Measurements from ENCODE around the gene NAA80.

NAA80 gene

GRCh38 chr3:50327943-50328691 is 28.9 kb upstream of the NAA80 start, which contains the start of gene TUSC2:
TSS of gene TUSC2 (minus strand) at chr3:50328223. CDS start at chr3:50328099, 124 bp downstream.
- DNase-seq (peak; percentile 96), ATAC-seq (peak; percentile 91)

GRCh38 chr3:50327129-50327528 is 27.9 kb upstream of the NAA80 start:
- ATAC-seq, result no peak
- DNase-seq, result no peak

- ATAC-seq, result no peak
- DNase-seq, result no peak
Measured at GRCh38 chr3:50326182-50326541, 27.0 kb upstream of the NAA80 start.

- no peak for ATAC-seq
- no peak for DNase-seq
Measured at GRCh38 chr3:50325497-50326181, 26.4 kb upstream of the NAA80 start.

- ATAC-seq (no peak), DNase-seq (no peak)
Measured at GRCh38 chr3:50325113-50325480, 25.9 kb upstream of the NAA80 start.

- peak; percentile 80 for DNase-seq
- peak; percentile 39 for ATAC-seq
Measured at GRCh38 chr3:50324351-50325112, 25.3 kb upstream of the NAA80 start.

GRCh38 chr3:50323614-50324199 is 24.5 kb upstream of the NAA80 start:
- DNase-seq (no peak), ATAC-seq (no peak)

GRCh38 chr3:50323092-50323600 is 23.9 kb upstream of the NAA80 start:
- no peak for DNase-seq
- no peak for ATAC-seq

GRCh38 chr3:50322386-50323091 is 23.3 kb upstream of the NAA80 start, which contains the start of gene HYAL2:
TSS of gene HYAL2 (minus strand) at chr3:50322745. CDS start at chr3:50320489, 2,256 bp downstream.
- DNase-seq, result no peak
- ATAC-seq, result no peak

- no peak for DNase-seq
- ATAC-seq, result no peak
Measured at GRCh38 chr3:50322115-50322385, 22.8 kb upstream of the NAA80 start.

- peak; percentile 81 for ATAC-seq
- peak; percentile 86 for DNase-seq
Measured at GRCh38 chr3:50321336-50322114, 22.3 kb upstream of the NAA80 start.

- peak; percentile 74 for DNase-seq
Measured at GRCh38 chr3:50320853-50321335, 21.7 kb upstream of the NAA80 start.

GRCh38 chr3:50319894-50320625 is 20.9 kb upstream of the NAA80 start:
- DNase-seq, result no peak
- ATAC-seq, result no peak

More at GRCh38 chr3:50320853-50321335, 21.7 kb upstream of the NAA80 start:
- ATAC-seq, result peak; percentile 55

- ATAC-seq (no peak), DNase-seq (no peak)
Measured at GRCh38 chr3:50319181-50319893, 20.1 kb upstream of the NAA80 start.

GRCh38 chr3:50318615-50319014 is 19.4 kb upstream of the NAA80 start:
- DNase-seq (no peak), ATAC-seq (no peak)

GRCh38 chr3:50318163-50318562 is 19.0 kb upstream of the NAA80 start:
- DNase-seq, result no peak
- ATAC-seq, result no peak

GRCh38 chr3:50317300-50317699 is 18.1 kb upstream of the NAA80 start:
- no peak for ATAC-seq
- no peak for DNase-seq

GRCh38 chr3:50316657-50317242 is 17.5 kb upstream of the NAA80 start:
- peak; percentile 63 for DNase-seq
- ATAC-seq, result peak; percentile 33

GRCh38 chr3:50314816-50315215 is 15.6 kb upstream of the NAA80 start:
- DNase-seq, result no peak
- no peak for ATAC-seq

Measured in stimulated activated naive CD8-positive, alpha-beta T cell treated with anti-CD3 and anti-CD28 coated beads, Interleukin-15, Interleukin-2, amounts not matched to agents 100 U/mL and 50 U/mL, for 24 hours (primary cell).